Adrenal gland (tissue), 5 donors: ENCODE data around the gene JUP.

Experiments
- CTCF ChIP-seq, 6 experiments: fragments of 450-650 bp in 4 of 6; fragments of 200-600 bp in 2 of 6; sonication (generic) in 1 of 6; IDR thresholded peaks; 1 replicate in 5 of 6; 2 replicates in 1 of 6; pipeline versions ENCODE4 v1.5.1 to v1.8.0; 2016 to 2021; ENCODE audit warnings: antibody characterized with exemption in 6 of 6, mild to moderate bottlenecking in 2 of 6, moderate library complexity in 1 of 6
- POLR2A ChIP-seq, 2 donors: fragments of 450-650 bp; IDR thresholded peaks; one replicate each; pipeline ENCODE4 v1.6.1; 2017; ENCODE audit warnings: antibody characterized with exemption in 2 of 2, mild to moderate bottlenecking in 2 of 2, moderate library complexity in 1 of 2
- donor health status: DM: no; HTN: no; CAD: no.

DNA sequence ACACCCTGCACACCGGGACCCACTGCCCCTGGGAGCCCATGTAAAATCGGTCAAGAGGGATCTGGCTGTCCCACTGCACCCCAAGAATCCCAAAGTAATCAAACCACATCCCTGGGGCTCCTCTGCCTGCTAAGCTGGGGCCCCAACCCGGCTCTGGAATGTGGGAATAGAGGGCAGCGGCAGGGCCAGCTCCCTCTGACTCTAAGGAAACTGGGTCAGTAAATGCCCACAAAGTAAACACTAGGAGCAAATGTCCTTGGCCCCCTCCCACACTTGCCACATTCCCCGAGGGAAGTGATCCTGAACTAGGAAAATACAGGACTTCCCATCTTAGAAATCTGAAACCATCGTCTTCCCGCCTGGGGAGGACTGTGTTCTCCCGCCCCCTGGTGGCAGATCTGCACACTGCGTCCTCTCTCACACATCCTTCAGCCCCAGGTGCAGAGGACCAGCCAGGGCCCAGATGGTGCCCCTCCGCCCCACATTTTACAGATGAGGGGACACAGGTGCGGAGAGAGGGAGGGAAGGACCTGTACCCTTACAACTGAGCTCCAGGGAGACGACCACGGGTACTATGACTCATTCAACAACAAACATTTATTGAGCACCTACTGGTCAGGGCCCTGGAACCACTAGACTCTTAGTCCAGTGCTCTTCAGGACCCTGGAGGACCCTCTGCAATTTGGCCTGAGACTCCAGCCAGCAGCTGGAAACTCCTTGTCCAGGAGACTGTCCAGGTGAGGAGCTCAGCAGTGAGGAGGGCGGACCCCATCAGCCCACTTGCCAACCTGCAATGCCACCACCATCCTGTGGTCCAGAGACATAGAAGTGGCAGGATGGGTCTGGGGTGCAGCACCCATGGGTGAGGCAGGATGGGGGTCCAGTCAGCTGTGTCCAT lies 15.1 kb upstream of the JUP start:
- TF ChIP-seq CTCF (IDR thresholded peaks at IDR 0.05) (peak; percentile 88 to 98 (median 96)), POLR2A (IDR thresholded peaks at IDR 0.05) (no peak)
